Effector memory CD8-positive, alpha-beta T cell (primary cell): ENCODE measurements around the gene UBE2J2.
"Not testable (repeated sequence)": the region's sequence is repeated elsewhere in the genome, so short reads cannot be mapped to it uniquely, and the experiment has no call there.

Experiments used
- ATAC-seq: fragments of 150-1000 bp; cut with Tn5 transposase; replicated peaks from 2 replicates; pipeline ENCODE4 v1.10.0; 2021; ENCODE audit warnings: mild to moderate bottlenecking, moderate library complexity
- DNase-seq, 3 experiments: peaks; one replicate each; pipeline ENCODE4 v3.0.0; 2021
- H3K27ac Mint-ChIP-seq, 2 donors: one replicate each; pipeline ENCODE4 v1.8.0; 2022; ENCODE audit warnings: mild to moderate bottlenecking in 2 of 2, mixed read lengths in 2 of 2, moderate library complexity in 2 of 2
- H3K27me3 Mint-ChIP-seq, 2 donors: one replicate each; pipeline ENCODE4 v1.8.0; 2022; ENCODE audit warnings: mixed read lengths in 2 of 2
- H3K36me3 Mint-ChIP-seq: one replicate; pipeline ENCODE4 v1.8.0; 2022; ENCODE audit warnings: mild to moderate bottlenecking, moderate library complexity, mixed read lengths; ENCODE audit not compliant: insufficient read depth
- H3K4me1 Mint-ChIP-seq, 2 donors: one replicate each; pipeline ENCODE4 v1.8.0; 2022; ENCODE audit warnings: low read depth in 2 of 2, mixed read lengths in 2 of 2
- H3K4me3 Mint-ChIP-seq, 2 donors: one replicate each; pipeline ENCODE4 v1.8.0; 2022; ENCODE audit warnings: mild to moderate bottlenecking in 2 of 2, mixed read lengths in 2 of 2, moderate library complexity in 2 of 2
- H3K9me3 Mint-ChIP-seq, 2 donors: one replicate each; pipeline ENCODE4 v1.8.0; 2022; ENCODE audit warnings: mixed read lengths in 2 of 2
- total RNA-seq, 9 experiments: gene quantifications; one replicate each; lab custom pipeline; 2026; lab: John Stamatoyannopoulos, UW

UBE2J2 gene
- total RNA-seq = 27.6 to 83.6 (median 72.2) reads per million in 9 experiments

GRCh38 chr1:1273512-1274298 is at the start of gene UBE2J2:
UBE2J2 (minus strand) TSS chr1:1273854; CDS start chr1:1267992, 5,862 bp downstream.
- Mint-ChIP-seq H3K27me3 (no peaks in the 10 kb centered on the region), H3K4me3 (peak within 1 kb of the TSS; percentile 86 to 87), H3K36me3 (peaks cover 25% of the 10 kb centered on the region), H3K4me1 (peaks cover 29 to 34% of the 10 kb centered on the region in 2 donors), H3K9me3 (no peaks in the 10 kb centered on the region), H3K27ac (peak within 1 kb of the TSS; percentile 79 to 92)
- ATAC-seq (peak; percentile 97), DNase-seq (peak; percentile 81 to 85 (median 83))

GRCh38 chr1:1322952-1323351 is 49.3 kb upstream of the UBE2J2 start:
- H3K4me3 Mint-ChIP-seq = peak overlapping the region; percentile 83 to 92
- H3K36me3 Mint-ChIP-seq = peaks cover 30% of the 10 kb centered on the region
- peaks cover 19 to 30% of the 10 kb centered on the region in 2 donors for H3K4me1 Mint-ChIP-seq
- H3K9me3 Mint-ChIP-seq = no peaks in the 10 kb centered on the region
- no peaks in the 10 kb centered on the region for H3K27me3 Mint-ChIP-seq
- ATAC-seq (no peak), DNase-seq (no peak)
- H3K27ac Mint-ChIP-seq = peak overlapping the region; percentile 49 to 90

- DNase-seq (no peak), ATAC-seq (no peak)
- Mint-ChIP-seq H3K27ac (peak overlapping the region; percentile 49 to 90), H3K9me3 (no peaks in the 10 kb centered on the region), H3K4me1 (peaks cover 19 to 27% of the 10 kb centered on the region in 2 donors), H3K4me3 (peak overlapping the region; percentile 83 to 92), H3K36me3 (peaks cover 25% of the 10 kb centered on the region), H3K27me3 (no peaks in the 10 kb centered on the region)
Measured at GRCh38 chr1:1322418-1322817, 48.8 kb upstream of the UBE2J2 start.

- DNase-seq (no peak), ATAC-seq (no peak)
- H3K27ac Mint-ChIP-seq = peak overlapping the region in 1 of 2 donors; percentile 49
- H3K4me3 Mint-ChIP-seq = peak overlapping the region in 1 of 2 donors; percentile 8
- peaks cover 34% of the 10 kb centered on the region for H3K36me3 Mint-ChIP-seq
- peaks cover 19 to 27% of the 10 kb centered on the region in 2 donors for H3K4me1 Mint-ChIP-seq
- H3K9me3 Mint-ChIP-seq = no peaks in the 10 kb centered on the region
- no peaks in the 10 kb centered on the region for H3K27me3 Mint-ChIP-seq
Measured at GRCh38 chr1:1321477-1321876, 47.8 kb upstream of the UBE2J2 start.

GRCh38 chr1:1320666-1321448 is 47.2 kb upstream of the UBE2J2 start:
- Mint-ChIP-seq H3K4me1 (peaks cover 14 to 25% of the 10 kb centered on the region in 2 donors), H3K9me3 (no peaks in the 10 kb centered on the region), H3K4me3 (peak overlapping the region in 1 of 2 donors; percentile 8), H3K27me3 (no peaks in the 10 kb centered on the region), H3K27ac (no peak overlapping the region), H3K36me3 (peaks cover 35% of the 10 kb centered on the region)
- DNase-seq (no peak), ATAC-seq (no peak)

- peaks cover 42% of the 10 kb centered on the region for H3K36me3 Mint-ChIP-seq
- DNase-seq = no peak
- no peak for ATAC-seq
- no peaks in the 10 kb centered on the region for H3K9me3 Mint-ChIP-seq
- peak overlapping the region in 1 of 2 donors; percentile 17 for H3K27ac Mint-ChIP-seq
- no peak overlapping the region for H3K4me3 Mint-ChIP-seq
- H3K4me1 Mint-ChIP-seq = peaks cover 13 to 22% of the 10 kb centered on the region in 2 donors
- no peaks in the 10 kb centered on the region for H3K27me3 Mint-ChIP-seq
Measured at GRCh38 chr1:1319646-1319941, 45.9 kb upstream of the UBE2J2 start.

GRCh38 chr1:1318777-1319645 is 45.4 kb upstream of the UBE2J2 start:
- Mint-ChIP-seq H3K9me3 (no peaks in the 10 kb centered on the region), H3K4me1 (peaks cover 9 to 21% of the 10 kb centered on the region in 2 donors), H3K36me3 (peaks cover 41% of the 10 kb centered on the region), H3K27ac (peak overlapping the region in 1 of 2 donors; percentile 17), H3K27me3 (no peaks in the 10 kb centered on the region), H3K4me3 (no peak overlapping the region)
- DNase-seq (no peak), ATAC-seq (no peak)

GRCh38 chr1:1318131-1318652 is 44.5 kb upstream of the UBE2J2 start:
- DNase-seq (no peak), ATAC-seq (no peak)
- Mint-ChIP-seq H3K36me3 (peaks cover 41% of the 10 kb centered on the region), H3K27ac (no peak overlapping the region), H3K4me3 (no peak overlapping the region), H3K4me1 (peaks cover 3 to 16% of the 10 kb centered on the region in 2 donors), H3K27me3 (no peaks in the 10 kb centered on the region), H3K9me3 (no peaks in the 10 kb centered on the region)

GRCh38 chr1:1317420-1317819 is 43.8 kb upstream of the UBE2J2 start:
- Mint-ChIP-seq H3K4me3 (no peak overlapping the region), H3K36me3 (peaks cover 42% of the 10 kb centered on the region), H3K9me3 (no peaks in the 10 kb centered on the region), H3K4me1 (peaks cover 0 to 14% of the 10 kb centered on the region in 2 donors), H3K27ac (no peak overlapping the region), H3K27me3 (no peaks in the 10 kb centered on the region)
- DNase-seq = no peak
- ATAC-seq = no peak

- not testable (repeated sequence) for H3K27ac Mint-ChIP-seq, H3K27me3 Mint-ChIP-seq, H3K9me3 Mint-ChIP-seq
Measured at GRCh38 chr1:1316199-1316598, 42.5 kb upstream of the UBE2J2 start.

GRCh38 chr1:1315435-1315954 is 41.8 kb upstream of the UBE2J2 start:
- DNase-seq (no peak), ATAC-seq (no peak)
- no peaks in the 10 kb centered on the region for H3K9me3 Mint-ChIP-seq
- peaks cover 0 to 9% of the 10 kb centered on the region in 2 donors for H3K4me1 Mint-ChIP-seq
- H3K4me3 Mint-ChIP-seq = no peak overlapping the region
- H3K27ac Mint-ChIP-seq = no peak overlapping the region
- H3K36me3 Mint-ChIP-seq = peaks cover 49% of the 10 kb centered on the region
- no peaks in the 10 kb centered on the region for H3K27me3 Mint-ChIP-seq

More at GRCh38 chr1:1316199-1316598, 42.5 kb upstream of the UBE2J2 start:
- not testable (repeated sequence) for H3K4me1 Mint-ChIP-seq, H3K4me3 Mint-ChIP-seq, DNase-seq, ATAC-seq
- H3K36me3 Mint-ChIP-seq = peaks cover 46% of the 10 kb centered on the region

GRCh38 chr1:1314678-1315335 is 41.2 kb upstream of the UBE2J2 start:
- peaks cover 56% of the 10 kb centered on the region for H3K36me3 Mint-ChIP-seq
- H3K27ac Mint-ChIP-seq = peak overlapping the region in 1 of 2 donors; percentile 18
- no peak overlapping the region for H3K4me3 Mint-ChIP-seq
- no peaks in the 10 kb centered on the region for H3K27me3 Mint-ChIP-seq
- DNase-seq (no peak), ATAC-seq (no peak)
- H3K9me3 Mint-ChIP-seq = no peaks in the 10 kb centered on the region
- H3K4me1 Mint-ChIP-seq = peaks cover 0 to 9% of the 10 kb centered on the region in 2 donors
